GM12878 (cell line): ENCODE results near the gene PPP1R14D. TPM values are rescaled to one million over a fixed set of nuclear protein-coding genes. Genes with fewer than 3 reads are reported as not detected.

Experiments used
- ATAC-seq: fragments of 200-7000 bp; cut with Tn5 transposase; 3 replicates; pipeline ENCODE4 v1.9.1; 2020; ENCODE audit warnings: mild to moderate bottlenecking, moderate library complexity
- BruUV-seq: library from RNA; stranded (reverse); fragments of 400-500 nt; replicated peaks from 2 replicates; lab custom pipeline; 2021; lab: Mats Ljungman, UMichigan
- CTCF ChIA-PET: fragments of 300-600 bp; sonication (Branson Sonifier 250); formaldehyde crosslinking; extraction: SDS; loops from one replicate; lab custom pipeline; 2021; ENCODE audit warnings: inconsistent platforms; lab: Yijun Ruan, JAX
- POLR2A ChIA-PET: fragments of 350-600 bp; formaldehyde crosslinking; extraction: SDS; loops from one replicate; lab custom pipeline; 2021; ENCODE audit warnings: inconsistent platforms; lab: Charles Lee
- RAD21 ChIA-PET: fragments of 300-600 bp; sonication (Branson Sonifier 250); formaldehyde crosslinking; loops from one replicate; lab custom pipeline; 2023; ENCODE audit warnings: antibody characterized with exemption; ENCODE audit not compliant: unreplicated experiment; lab: Charles Lee
- SMC1A ChIA-PET: fragments of 300-600 bp; sonication (Branson Sonifier 250); formaldehyde crosslinking; loops from one replicate; lab custom pipeline; 2023; ENCODE audit not compliant: unreplicated experiment, uncharacterized antibody; lab: Charles Lee
- DNase-seq: peaks from one replicate; pipeline ENCODE4 v3.0.0-alpha.2; 2011; ENCODE audit warnings: low read depth, low spot score
- FAIRE-seq: peaks from 3 replicates; lab custom pipeline; 2011; peaks lifted over from hg19 to GRCh38; lab: Jason Lieb, UNC
- H2AFZ ChIP-seq: 2 replicates; pipeline ENCODE4 v1.6.0; 2011; ENCODE audit warnings: low read depth, low read length, control low read depth; ENCODE audit not compliant: control insufficient read depth
- H3K27ac ChIP-seq: 2 replicates; pipeline ENCODE4 v1.5.1; 2011; ENCODE audit warnings: control low read depth; ENCODE audit not compliant: control insufficient read depth, insufficient read depth
- H3K27me3 ChIP-seq, 2 experiments: replicated peaks in 1 of 2; 2 replicates each; pipeline versions ENCODE4 v1.6.0 to v1.6.1; 2011; ENCODE audit warnings: low read length in 1 of 2; ENCODE audit not compliant: control insufficient read depth in 2 of 2, insufficient read depth in 2 of 2
- H3K36me3 ChIP-seq, 2 experiments: 2 replicates each; pipeline ENCODE4 v1.5.1; 2011; ENCODE audit warnings: low read length in 1 of 2; ENCODE audit not compliant: control insufficient read depth in 2 of 2, insufficient read depth in 2 of 2
- H3K4me1 ChIP-seq: 2 replicates; pipeline ENCODE4 v1.6.1; 2011; ENCODE audit warnings: mild to moderate bottlenecking, low read length, moderate library complexity, mixed read lengths; ENCODE audit not compliant: control insufficient read depth, insufficient read depth
- H3K4me2 ChIP-seq: 2 replicates; pipeline ENCODE4 v1.6.0; 2011; ENCODE audit warnings: control low read depth; ENCODE audit not compliant: control insufficient read depth, insufficient read depth
- H3K4me3 ChIP-seq: fragments of 200-600 bp; sonication (generic); 2 replicates; pipeline ENCODE4 v1.5.1; 2016
- H3K79me2 ChIP-seq: 2 replicates; pipeline ENCODE4 v1.6.0; 2011; ENCODE audit warnings: low read length; ENCODE audit not compliant: control insufficient read depth, insufficient read depth
- H3K9ac ChIP-seq: 2 replicates; pipeline ENCODE4 v1.8.0; 2011; ENCODE audit warnings: low read length, control low read depth, mixed read lengths; ENCODE audit not compliant: control insufficient read depth, insufficient read depth
- H3K9me3 ChIP-seq: replicated peaks from 3 replicates; pipeline ENCODE4 v1.5.1; 2011; ENCODE audit warnings: mild to moderate bottlenecking, low read length; ENCODE audit not compliant: control insufficient read depth, insufficient read depth
- H4K20me1 ChIP-seq: 2 replicates; pipeline ENCODE4 v1.6.0; 2011; ENCODE audit not compliant: control insufficient read depth, insufficient read depth
- DPF2 ChIP-seq: fragments of 450-650 bp; IDR thresholded peaks from 2 replicates; pipeline ENCODE4 v1.6.1; 2017; ENCODE audit warnings: mild to moderate bottlenecking
- EED ChIP-seq: sonication (generic); IDR thresholded peaks from 2 replicates; pipeline ENCODE4 v1.6.1; 2016; ENCODE audit warnings: antibody characterized with exemption, low read depth
- EP300 ChIP-seq, 2 experiments: fragments of 150-350 bp in 1 of 2; IDR thresholded peaks; 2 replicates each; pipeline ENCODE4 v1.6.1; 2011 to 2012; ENCODE audit warnings: low read depth in 2 of 2, low read length in 2 of 2, borderline replicate concordance in 1 of 2, improper control_type of control experiment in 1 of 2, inconsistent platforms in 1 of 2; ENCODE audit not compliant: control insufficient read depth in 1 of 2
- FOS ChIP-seq: IDR thresholded peaks from 3 replicates; pipeline ENCODE4 v1.6.1; 2011; ENCODE audit warnings: borderline replicate concordance; ENCODE audit not compliant: insufficient read length; ENCODE audit errors: extremely low read depth
- GABPA ChIP-seq: IDR thresholded peaks from 2 replicates; pipeline ENCODE4 v1.6.1; 2014; ENCODE audit warnings: antibody characterized with exemption, low read depth, mild to moderate bottlenecking, inconsistent platforms
- MYB ChIP-seq: fragments of 150-350 bp; IDR thresholded peaks from 2 replicates; pipeline ENCODE4 v1.6.1; 2014; ENCODE audit warnings: mild to moderate bottlenecking, low read depth, low read length, borderline replicate concordance
- RAD51 ChIP-seq: fragments of 450-650 bp; IDR thresholded peaks from 2 replicates; pipeline ENCODE4 v1.6.1; 2016; ENCODE audit warnings: moderate library complexity, mild to moderate bottlenecking, inconsistent platforms
- RELA ChIP-seq: fragments of 450-650 bp; IDR thresholded peaks from 2 replicates; pipeline ENCODE4 v1.8.0; 2014; ENCODE audit warnings: borderline replicate concordance; ENCODE audit not compliant: partially characterized antibody
- SMAD5 ChIP-seq: IDR thresholded peaks from 2 replicates; pipeline ENCODE4 v1.6.1; 2016; ENCODE audit warnings: antibody characterized with exemption, low read depth
- SMARCA5 ChIP-seq: fragments of 450-650 bp; IDR thresholded peaks from 2 replicates; pipeline ENCODE4 v1.6.1; 2017; ENCODE audit warnings: mild to moderate bottlenecking
- SMC3 ChIP-seq: IDR thresholded peaks from 2 replicates; pipeline ENCODE4 v1.6.1; 2011; ENCODE audit warnings: low read length, improper control_type of control experiment, borderline replicate concordance
- ZBED1 ChIP-seq: IDR thresholded peaks from 2 replicates; pipeline ENCODE4 v1.6.1; 2016; ENCODE audit warnings: borderline replicate concordance
- WGBS: methylation state at CpG from one replicate; pipeline ENCODE4 v1.1.6; 2016; ENCODE audit warnings: low lambda C conversion rate; ENCODE audit not compliant: insufficient replicate concordance, insufficient coverage; ENCODE audit errors: missing lambda C conversion rate; 5-methylcytosine and 5-hydroxymethylcytosine counted together
- in situ Hi-C: fragments of 300-500 bp; cut with MboI; formaldehyde crosslinking; loops from 9 replicates; pipeline ENCODE4 v1.14.3; 2018; ENCODE audit warnings: mixed read lengths
- intact Hi-C: fragments of 100-400 bp; cut with micrococcal nuclease; formaldehyde crosslinking; loops from one replicate; pipeline ENCODE4 v1.14.2; 2022; ENCODE audit not compliant: unreplicated experiment
- polyA plus RNA-seq, 11 experiments: library from polyadenylated mRNA; depleted of rRNA in 4 of 11; unstranded in 6 of 11; stranded (reverse) in 5 of 11; fragments of >200 nt; fragmentation: Nextera tagmentation in 4 of 11; fragmentation: Illumina TruSeq in 1 of 11; extraction: Ambion mirVana in 4 of 11; extraction: Trizol in 1 of 11; gene quantifications; 1 replicate in 1 of 11; 2 replicates in 10 of 11; pipeline versions ENCODE4 v1.2.1 to v1.2.3, GENCODE V29; 2011 to 2016; ENCODE audit warnings: inconsistent platforms in 2 of 11, missing spikeins in 2 of 11, low read depth in 1 of 11
- total RNA-seq, 4 experiments: library from RNA; depleted of rRNA in 3 of 4; stranded (reverse); fragments of >200 nt in 3 of 4; fragmentation: Illumina TruSeq in 1 of 4; extraction: Trizol in 1 of 4; gene quantifications; 2 replicates each; pipeline versions ENCODE4 v1.2.1 to v1.2.3, GENCODE V29; 2013 to 2021
- TF ChIP-seq, protein P1 (sequence below): fragments of 450-650 bp; IDR thresholded peaks from 2 replicates; pipeline ENCODE4 v1.6.1; 2017; ENCODE audit warnings: mild to moderate bottlenecking, moderate library complexity

PPP1R14D gene
- total and polyA plus RNA-seq, 10 of the 15 experiments (the other 5 are each of a cell fraction or from before 2014, with no cell fraction given): 0.10 TPM; not detected in 9

DNA sequence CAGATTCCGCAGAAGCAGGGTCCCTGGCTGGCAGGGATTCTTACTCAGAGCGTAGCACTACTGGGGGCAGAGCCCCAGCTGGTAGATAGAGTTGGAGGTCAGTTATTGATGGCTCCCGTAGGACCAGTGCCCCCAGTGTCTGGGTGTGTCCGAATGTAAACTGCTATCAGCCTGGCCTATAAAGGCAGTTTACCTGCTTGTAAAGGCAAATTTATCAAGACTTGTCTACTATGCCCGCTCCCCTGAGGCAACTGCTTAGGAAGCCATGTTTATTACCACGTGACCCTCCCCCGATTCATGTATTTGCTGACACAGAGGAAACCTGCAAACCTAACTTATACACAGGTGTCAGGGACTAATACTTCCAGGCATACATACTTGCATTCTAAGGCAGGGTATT, 607 bp upstream of the PPP1R14D start:
- Histone ChIP-seq H3K4me2 (no peak overlapping the region), H3K9ac (no peak overlapping the region), H4K20me1 (no peaks in the 10 kb centered on the region), H3K79me2 (no peaks in the 10 kb centered on the region), H3K27me3 (no peaks in the 10 kb centered on the region; a peak in 1 of 4 replicates), H3K9me3 (no peaks in the 10 kb centered on the region), H3K4me1 (no peaks in the 10 kb centered on the region), H2AFZ (no peak overlapping the region), H3K36me3 (no peaks in the 10 kb centered on the region), H3K27ac (no peak overlapping the region), H3K4me3 (no peak overlapping the region)
- TF ChIP-seq GABPA: no peak
- TF ChIP-seq RAD51: peak; percentile 61; the same call in 1 of the 2 replicates
- no peak for TF ChIP-seq SMARCA5
- ATAC-seq (peak; percentile 40; the same call in 2 of the 3 replicates), FAIRE-seq (no peak), DNase-seq (no peak)
- in situ Hi-C loops: no loop called here
- ChIA-PET CTCF (interaction anchor here (0.7 to 1.1 kb wide), 2 partner anchors 9 to 63 kb away, joined by 4 to 5 read pairs; no protein-coding TSS in a partner anchor), SMC1A (interaction anchor here (1.1 kb wide), 1 partner anchor 28 kb away, joined by 3 read pairs; no protein-coding TSS in a partner anchor), RAD21 (interaction anchor here (0.8 to 1.8 kb wide), 4 partner anchors 18 to 135 kb away, joined by 3 to 4 read pairs (median 3); partner anchors contain the start of genes DNAJC17 and ZFYVE19), POLR2A (interaction anchor here (1.3 kb wide), 1 partner anchor 9 kb away, joined by 4 read pairs; no protein-coding TSS in a partner anchor)
- 58% methylated on average over 7 of the region's 7 CpGs for WGBS
- BruUV-seq: no TSS peak
- intact Hi-C loops: no loop called here

DNA sequence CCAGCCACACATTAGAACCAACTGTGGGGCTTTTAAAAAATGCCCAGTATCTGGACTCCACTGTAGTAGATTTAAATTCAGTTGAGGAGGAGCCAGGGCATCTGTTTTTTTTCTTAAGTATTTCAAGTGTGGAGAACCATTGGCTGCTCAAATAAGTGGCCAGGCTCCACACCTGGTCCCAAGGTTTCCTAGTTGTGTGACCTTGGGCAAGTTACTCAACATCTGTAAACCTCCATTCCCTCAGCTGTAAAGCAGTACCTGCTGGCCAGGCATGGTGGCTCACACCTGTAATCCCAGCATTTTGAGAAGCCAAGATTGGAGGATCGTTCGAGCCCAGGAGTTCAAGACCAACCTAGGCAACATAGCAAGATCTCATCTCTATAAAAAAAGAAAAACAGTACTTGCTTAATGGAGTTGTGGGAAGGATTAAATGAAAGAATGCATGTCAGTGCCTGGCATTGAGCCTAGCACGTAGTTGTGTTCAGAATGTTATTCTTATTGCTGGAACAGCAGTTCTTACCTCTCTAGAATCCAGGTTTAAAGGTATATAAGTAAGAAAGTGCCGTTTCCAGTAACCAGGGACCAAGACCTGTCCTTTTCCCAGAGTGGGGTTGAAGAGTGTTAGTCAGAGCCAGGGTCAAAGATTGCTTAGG, 2.0 kb downstream of the PPP1R14D start:
- FAIRE-seq (no peak), ATAC-seq (no peak), DNase-seq (no peak)
- H3K27ac ChIP-seq: no peak overlapping the region
- SMC1A ChIA-PET: no interaction called here
- no peaks in the 10 kb centered on the region for H3K79me2 ChIP-seq
- H3K9ac ChIP-seq: no peak overlapping the region
- H3K9me3 ChIP-seq: no peaks in the 10 kb centered on the region
- CTCF ChIA-PET: no interaction called here
- RAD21 ChIA-PET: no interaction called here
- H3K4me1 ChIP-seq: no peaks in the 10 kb centered on the region
- no peak overlapping the region for H3K4me3 ChIP-seq
- H3K27me3 ChIP-seq: no peaks in the 10 kb centered on the region; a peak in 1 of 4 replicates
- no peaks in the 10 kb centered on the region for H3K36me3 ChIP-seq
- in situ Hi-C loops: no loop called here
- no peaks in the 10 kb centered on the region for H4K20me1 ChIP-seq
- intact Hi-C loops: no loop called here
- BruUV-seq: no TSS peak
- no peak overlapping the region for H2AFZ ChIP-seq
- no peak overlapping the region for H3K4me2 ChIP-seq
- POLR2A ChIA-PET: interaction anchor here (1.1 kb wide), 1 partner anchor 19 kb away, joined by 3 read pairs; the partner anchor contains the start of gene DNAJC17
- 42% methylated on average over 4 of the region's 4 CpGs for WGBS
- TF ChIP-seq FOS (no peak), DPF2 (no peak), ZBED1 (no peak), EP300 (IDR thresholded peaks at IDR 0.05; ENCODE audit: borderline replicate concordance in 1 of 2, control insufficient read depth in 1 of 2, low read depth in 2 of 2, low read length in 2 of 2) (no peak), MYB (no peak), SMC3 (no peak), RELA (no peak), EED (no peak), SMAD5 (no peak)
- TF ChIP-seq, protein P1, sequence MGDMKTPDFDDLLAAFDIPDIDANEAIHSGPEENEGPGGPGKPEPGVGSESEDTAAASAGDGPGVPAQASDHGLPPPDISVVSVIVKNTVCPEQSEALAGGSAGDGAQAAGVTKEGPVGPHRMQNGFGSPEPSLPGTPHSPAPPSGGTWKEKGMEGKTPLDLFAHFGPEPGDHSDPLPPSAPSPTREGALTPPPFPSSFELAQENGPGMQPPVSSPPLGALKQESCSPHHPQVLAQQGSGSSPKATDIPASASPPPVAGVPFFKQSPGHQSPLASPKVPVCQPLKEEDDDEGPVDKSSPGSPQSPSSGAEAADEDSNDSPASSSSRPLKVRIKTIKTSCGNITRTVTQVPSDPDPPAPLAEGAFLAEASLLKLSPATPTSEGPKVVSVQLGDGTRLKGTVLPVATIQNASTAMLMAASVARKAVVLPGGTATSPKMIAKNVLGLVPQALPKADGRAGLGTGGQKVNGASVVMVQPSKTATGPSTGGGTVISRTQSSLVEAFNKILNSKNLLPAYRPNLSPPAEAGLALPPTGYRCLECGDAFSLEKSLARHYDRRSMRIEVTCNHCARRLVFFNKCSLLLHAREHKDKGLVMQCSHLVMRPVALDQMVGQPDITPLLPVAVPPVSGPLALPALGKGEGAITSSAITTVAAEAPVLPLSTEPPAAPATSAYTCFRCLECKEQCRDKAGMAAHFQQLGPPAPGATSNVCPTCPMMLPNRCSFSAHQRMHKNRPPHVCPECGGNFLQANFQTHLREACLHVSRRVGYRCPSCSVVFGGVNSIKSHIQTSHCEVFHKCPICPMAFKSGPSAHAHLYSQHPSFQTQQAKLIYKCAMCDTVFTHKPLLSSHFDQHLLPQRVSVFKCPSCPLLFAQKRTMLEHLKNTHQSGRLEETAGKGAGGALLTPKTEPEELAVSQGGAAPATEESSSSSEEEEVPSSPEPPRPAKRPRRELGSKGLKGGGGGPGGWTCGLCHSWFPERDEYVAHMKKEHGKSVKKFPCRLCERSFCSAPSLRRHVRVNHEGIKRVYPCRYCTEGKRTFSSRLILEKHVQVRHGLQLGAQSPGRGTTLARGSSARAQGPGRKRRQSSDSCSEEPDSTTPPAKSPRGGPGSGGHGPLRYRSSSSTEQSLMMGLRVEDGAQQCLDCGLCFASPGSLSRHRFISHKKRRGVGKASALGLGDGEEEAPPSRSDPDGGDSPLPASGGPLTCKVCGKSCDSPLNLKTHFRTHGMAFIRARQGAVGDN: no peak
